ENCODE measurements around the gene USP47.

USP47 gene, protein sequence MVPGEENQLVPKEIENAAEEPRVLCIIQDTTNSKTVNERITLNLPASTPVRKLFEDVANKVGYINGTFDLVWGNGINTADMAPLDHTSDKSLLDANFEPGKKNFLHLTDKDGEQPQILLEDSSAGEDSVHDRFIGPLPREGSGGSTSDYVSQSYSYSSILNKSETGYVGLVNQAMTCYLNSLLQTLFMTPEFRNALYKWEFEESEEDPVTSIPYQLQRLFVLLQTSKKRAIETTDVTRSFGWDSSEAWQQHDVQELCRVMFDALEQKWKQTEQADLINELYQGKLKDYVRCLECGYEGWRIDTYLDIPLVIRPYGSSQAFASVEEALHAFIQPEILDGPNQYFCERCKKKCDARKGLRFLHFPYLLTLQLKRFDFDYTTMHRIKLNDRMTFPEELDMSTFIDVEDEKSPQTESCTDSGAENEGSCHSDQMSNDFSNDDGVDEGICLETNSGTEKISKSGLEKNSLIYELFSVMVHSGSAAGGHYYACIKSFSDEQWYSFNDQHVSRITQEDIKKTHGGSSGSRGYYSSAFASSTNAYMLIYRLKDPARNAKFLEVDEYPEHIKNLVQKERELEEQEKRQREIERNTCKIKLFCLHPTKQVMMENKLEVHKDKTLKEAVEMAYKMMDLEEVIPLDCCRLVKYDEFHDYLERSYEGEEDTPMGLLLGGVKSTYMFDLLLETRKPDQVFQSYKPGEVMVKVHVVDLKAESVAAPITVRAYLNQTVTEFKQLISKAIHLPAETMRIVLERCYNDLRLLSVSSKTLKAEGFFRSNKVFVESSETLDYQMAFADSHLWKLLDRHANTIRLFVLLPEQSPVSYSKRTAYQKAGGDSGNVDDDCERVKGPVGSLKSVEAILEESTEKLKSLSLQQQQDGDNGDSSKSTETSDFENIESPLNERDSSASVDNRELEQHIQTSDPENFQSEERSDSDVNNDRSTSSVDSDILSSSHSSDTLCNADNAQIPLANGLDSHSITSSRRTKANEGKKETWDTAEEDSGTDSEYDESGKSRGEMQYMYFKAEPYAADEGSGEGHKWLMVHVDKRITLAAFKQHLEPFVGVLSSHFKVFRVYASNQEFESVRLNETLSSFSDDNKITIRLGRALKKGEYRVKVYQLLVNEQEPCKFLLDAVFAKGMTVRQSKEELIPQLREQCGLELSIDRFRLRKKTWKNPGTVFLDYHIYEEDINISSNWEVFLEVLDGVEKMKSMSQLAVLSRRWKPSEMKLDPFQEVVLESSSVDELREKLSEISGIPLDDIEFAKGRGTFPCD (N-terminal part only)

DNA sequence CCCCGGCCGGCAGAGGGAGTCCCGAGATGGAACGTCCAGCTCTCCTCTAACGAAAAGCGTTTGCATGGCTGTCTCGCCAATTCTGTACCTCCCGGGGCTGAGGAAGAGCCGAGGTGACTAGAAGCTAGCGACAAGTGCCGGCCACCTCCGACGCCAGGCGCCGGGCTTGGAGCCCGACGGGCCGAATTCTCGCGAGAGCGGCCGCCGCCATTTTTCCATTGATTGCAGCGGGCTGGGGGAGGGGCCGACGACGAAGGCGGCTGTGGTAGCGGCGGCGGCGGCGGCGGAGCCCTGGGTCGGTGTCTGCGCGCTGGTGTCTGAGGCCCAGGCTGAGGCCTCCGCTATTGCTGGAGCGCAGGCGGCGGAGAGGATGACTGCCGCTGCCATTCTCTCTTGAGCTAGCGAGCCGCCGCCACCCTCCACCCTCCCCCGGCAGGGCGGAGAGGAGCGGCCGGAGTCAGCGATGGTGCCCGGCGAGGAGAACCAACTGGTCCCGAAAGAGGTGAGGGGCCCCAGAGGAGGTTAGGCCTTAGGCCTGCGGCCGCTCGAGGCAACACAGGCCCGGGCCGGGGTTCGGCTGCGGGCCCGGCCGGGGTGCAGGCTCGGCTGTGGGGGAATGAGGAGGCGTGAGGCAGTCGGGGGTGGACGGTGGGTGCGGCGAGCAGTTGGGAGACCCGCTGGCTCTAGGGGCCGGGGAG lies at the start of gene USP47:
TSS of gene USP47 (plus strand) at position 250 of the 698 bp plus-strand sequence. CDS start at position 464, 214 bp downstream.
- DNase-seq (ENCODE audit: low read depth) = peak; percentile 89

DNA sequence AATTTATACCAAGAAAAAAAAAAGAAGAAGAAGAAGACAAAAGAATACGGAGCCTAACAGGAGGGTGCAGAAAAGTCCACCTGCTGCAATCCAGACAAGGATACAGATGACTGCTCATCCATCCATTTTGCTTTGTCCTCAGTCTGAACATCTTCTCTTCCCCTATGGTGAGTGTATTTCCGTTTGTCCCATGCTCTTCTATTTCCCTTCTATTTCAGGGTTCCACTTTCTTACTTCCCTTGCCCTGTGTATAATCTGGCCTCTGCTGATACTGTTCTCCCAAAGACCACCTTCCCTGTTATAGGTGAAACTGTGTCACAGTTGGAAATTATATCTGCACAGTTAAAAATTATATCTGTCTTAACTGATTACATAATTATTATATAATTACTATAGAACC lies 48.7 kb upstream of the USP47 start:
- no peak for DNase-seq (ENCODE audit: low read depth)

DNA sequence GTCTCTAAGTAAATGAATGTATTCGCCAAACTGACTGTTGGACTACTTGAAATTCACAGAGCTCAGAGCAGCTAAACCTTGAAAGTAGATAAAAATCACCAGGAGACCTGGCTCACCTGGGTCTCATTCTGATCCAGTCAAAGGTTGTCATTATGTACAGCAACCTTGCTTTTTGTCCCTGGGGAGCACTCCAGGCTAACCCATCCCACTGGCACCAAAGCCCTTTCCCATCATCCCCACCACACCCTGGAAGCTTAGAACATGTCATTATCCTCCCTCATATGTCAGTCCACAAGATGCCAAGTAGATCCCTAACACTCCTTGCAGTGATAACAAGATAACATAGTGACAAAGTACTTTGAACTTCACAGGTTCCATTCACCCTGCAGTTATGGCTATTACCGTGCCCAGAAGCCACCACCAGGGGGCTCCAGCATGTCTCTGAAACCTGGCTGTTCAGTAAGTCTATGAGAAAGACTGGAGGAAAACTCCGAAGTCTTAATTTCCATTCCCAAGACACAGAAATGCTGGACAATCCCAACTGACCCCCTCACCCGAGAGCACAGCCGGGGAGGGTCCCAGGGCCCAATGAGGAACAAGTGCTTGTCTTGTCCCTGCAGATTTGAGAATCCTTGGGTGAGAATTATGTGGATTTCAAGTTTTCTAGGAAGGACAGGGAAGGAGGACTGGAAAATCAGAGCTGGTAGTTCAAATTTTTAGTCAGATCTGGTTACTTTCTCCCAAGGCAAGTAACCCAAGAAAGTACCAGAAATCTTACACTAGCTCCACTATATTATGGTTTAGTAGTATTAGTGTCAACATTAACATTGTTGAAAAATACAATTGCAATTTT lies 43.0 kb upstream of the USP47 start:
- peak; percentile 48 for DNase-seq (ENCODE audit: low read depth)

DNA sequence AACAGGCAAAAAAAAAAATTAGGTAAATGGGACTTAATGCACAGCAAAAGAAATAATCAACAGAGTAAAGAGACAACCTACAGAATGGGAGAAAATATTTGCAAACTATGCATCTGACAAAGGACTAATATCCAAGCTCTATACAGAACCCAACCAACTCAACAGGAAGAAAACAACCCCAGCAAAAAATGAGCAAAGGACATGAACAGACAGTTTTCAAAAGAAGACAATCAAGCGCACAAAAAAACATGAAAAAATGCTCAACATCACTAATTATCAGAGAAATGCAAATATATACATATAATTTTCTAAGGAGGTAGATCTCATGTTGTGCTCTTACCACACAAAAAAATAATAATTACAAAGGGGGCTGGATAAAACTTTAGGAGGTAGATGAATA lies 36.5 kb upstream of the USP47 start:
- DNase-seq (ENCODE audit: low read depth) = no peak

DNA sequence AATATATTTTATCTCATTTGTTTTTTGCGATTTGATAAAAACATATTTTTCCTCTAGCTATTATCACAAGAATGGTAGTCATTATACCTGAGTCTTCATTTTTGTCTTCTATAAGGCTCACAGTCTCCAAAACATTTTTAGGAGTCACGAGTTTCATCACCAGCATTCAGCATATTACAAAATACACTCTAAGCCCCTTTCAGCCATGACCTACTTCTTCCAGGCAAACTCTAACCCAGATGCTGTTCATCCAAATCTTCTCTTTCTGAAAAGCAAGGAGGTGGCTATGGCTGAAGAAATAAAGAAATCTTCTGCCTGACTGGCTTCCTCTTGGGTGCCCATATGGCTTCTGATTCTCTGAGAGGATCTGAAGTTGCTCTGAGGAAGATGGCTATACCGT lies 35.7 kb upstream of the USP47 start:
- DNase-seq (ENCODE audit: low read depth) = no peak

DNA sequence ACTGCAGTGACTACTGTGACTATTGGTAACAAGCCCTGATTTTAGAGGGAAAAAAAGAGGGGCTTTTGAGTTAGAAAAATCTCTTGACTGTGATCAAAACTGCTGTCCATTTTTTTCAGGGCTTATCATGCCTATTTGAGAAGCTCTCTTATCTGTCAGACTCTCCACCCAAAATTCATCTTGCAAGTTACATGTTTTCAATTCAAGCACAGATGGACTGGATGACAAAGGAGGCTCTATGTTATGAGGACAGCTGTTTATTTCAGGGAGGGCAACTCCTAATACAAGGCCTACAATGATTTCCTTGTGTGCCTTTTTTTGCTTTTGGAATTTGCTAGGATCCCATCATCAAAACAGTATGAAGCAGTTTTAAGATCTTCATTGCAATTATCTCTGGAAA lies 35.2 kb upstream of the USP47 start:
- no peak for DNase-seq (ENCODE audit: low read depth)

DNA sequence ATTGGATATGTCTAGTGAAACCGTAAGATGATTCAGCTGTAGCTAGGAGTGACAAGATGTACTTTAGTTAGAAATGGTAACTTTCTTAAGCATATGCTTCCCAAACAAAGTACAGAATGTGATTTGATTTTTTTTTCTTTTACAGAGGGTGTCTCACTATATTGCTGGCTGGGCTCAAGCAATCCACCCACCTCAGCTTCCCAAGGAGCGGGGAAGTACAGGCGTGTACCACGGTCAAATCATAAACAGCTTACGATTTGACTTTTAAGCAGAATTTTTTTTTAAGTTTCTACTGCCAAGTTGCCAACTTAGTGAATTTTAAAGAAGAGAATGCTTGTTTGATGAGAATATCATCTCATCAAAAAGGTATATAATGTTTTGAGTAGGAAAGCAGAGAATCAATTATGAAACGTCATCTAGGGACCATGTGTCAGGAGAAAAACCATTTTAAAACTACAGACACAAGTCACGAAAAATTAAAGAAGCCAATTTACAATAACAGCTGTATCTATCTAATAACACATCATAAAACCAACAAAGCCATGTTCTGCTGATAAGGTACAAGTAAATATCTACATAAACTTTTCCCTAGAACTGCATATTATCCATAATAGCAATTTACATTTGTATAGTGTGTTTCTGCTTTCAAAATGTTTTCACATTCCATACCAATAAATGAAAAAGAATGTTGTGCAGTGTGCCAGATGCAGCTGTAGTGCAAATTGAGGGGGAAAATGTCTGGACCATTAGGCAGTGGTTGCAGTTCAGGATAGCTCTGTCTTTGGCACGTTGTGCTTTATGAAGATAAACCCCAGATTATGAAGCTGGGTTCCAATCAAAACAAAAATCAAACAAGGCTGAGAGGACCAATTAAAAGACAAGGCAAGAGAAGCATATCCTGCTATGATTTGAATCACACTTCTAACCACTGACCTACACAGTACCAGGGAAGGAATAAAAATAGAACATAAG lies 33.7 kb upstream of the USP47 start:
- DNase-seq (ENCODE audit: low read depth) = no peak

DNA sequence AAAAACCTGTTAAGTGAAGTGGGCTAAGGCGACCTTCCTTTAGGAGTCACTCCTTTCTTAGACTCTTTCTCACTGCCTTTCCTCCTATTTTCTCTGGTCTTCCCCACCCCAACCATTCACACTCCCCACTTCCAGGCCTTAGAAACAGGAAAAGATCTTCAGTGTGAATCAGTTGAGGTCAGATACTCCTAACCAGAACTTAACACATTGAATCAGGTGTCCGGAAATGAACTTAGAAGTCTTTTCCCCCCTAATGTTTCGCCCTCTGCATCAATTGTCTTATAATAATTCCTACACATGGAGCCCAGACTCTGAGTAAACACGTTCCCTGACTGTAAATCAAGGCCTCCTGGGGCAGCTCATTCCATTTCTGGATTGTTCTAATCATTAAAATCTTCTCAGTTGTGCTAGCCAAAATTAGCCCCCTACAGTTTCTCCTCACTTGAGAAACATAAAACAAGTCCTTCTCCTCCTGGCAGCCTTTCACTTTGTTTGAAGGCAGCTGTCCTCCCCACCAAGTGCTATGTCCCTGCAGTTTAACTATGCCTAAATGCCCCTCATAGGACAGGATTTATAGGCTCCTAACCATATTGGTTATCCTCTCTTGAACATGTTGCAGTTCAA lies 32.7 kb upstream of the USP47 start:
- DNase-seq (ENCODE audit: low read depth) = no peak

DNA sequence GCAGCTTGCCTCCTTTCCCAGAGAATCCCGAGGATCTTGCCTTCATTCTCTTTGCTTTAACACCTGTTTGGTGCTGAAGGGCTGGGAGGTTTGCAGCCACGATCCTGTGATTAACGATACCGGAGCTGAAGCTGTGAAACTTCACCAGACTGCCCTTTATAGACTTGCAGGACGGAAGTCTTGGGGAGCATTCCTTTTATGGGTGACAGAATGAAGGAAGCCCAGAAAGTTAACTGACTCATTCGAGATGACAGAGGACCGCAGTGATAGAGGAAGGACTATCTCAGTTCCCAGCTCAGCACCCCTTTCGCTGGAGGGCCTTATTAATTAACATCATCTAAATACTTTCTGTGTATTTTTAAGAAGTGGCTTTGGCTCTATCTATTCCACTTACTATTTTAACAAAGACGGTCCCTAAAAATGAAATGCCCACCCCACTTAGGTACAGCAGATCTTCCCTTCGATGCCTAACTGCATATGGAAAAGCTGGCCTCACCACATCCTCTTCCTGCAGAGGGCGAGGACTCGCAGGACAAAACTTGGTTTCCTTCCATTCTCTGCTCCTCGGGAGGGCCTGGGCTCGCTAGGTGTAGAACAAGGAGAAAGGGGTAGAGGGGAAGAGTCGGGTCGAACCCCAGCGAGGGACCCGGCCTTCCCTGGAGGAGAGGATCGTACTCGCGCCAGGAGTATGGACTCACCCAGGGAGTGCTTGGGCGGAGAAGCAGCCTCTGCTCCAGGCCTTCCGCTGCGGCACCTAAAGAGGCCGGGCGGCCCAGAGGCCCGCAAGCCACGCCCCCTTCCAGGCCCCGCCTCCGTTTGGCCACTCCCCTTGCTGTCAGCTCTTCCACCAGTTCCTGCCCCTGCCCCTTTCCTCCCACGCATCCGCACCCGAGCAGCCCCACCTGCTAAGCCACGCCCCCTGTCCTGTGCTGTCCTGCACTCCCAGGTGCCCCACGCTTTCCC lies 30.7 kb upstream of the USP47 start:
- DNase-seq (ENCODE audit: low read depth) = no peak

DNA sequence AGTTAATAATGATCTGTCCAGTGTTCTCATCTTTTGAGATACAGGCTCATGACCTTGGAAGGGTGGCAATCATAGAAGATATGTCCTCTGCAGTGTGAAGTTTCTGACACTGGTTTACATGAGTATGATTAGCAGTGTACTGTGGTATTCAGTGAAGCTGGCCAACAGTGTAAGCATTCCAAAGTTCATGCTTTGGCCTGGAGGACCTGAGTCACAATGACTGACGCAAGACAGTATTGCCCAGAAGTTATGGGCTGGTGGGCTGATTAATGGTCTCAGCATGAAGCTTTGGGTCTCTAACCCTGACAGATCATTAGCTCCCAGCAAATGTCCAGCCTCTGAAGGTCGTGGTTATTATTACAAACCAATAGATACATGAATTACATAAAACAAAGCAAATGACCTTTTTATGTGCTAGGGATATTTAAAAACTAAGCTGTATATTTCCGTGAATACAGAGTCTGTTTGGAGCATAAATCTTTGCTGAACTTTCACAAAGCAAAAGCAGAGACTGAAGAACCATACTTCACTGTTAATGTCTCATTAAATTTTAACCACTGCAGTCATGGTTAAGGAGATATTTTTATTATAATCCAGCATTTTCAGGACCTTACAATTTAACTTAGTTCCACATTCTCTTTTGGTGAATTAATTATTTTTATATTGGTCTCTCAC lies 28.3 kb upstream of the USP47 start:
- DNase-seq (ENCODE audit: low read depth) = no peak

DNA sequence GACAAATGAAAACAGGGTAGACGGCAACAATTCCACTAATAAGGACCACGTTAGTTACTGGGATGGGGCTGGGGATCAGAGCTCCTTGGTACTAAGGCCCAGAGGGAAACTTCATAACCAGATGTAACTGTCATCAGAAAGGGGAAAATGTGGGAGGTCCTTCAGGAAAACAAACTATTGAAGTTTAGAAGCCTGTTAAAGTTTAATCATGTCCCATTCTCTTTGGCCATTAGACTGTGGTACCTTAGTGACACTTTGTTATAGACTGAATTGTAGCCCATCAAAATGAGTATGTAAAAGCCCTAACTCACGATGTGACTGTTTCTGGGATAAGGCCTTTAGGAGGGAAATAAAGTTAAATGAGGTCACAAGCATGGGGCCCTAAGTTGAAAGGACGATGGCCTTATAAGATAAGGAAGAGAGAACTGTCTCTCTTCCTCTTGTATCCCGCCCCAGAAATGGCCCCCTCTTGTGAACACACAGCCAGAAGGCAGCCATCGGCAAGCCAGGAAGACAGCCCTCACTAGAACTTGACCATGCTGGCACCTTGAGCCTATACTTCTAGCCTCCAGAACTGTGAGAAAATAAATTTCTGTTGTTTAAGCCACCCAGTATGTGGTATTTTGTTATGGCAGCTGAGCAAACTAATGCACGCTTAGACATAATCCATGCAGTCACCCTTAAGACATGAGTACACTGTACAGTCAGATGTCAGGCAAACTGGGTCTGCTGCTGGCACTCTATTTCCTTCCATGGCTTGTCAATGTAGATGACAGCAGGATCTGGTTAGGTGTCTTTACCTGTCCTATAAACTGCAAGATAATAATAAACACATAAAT lies 26.9 kb upstream of the USP47 start:
- DNase-seq (ENCODE audit: low read depth) = no peak

DNA sequence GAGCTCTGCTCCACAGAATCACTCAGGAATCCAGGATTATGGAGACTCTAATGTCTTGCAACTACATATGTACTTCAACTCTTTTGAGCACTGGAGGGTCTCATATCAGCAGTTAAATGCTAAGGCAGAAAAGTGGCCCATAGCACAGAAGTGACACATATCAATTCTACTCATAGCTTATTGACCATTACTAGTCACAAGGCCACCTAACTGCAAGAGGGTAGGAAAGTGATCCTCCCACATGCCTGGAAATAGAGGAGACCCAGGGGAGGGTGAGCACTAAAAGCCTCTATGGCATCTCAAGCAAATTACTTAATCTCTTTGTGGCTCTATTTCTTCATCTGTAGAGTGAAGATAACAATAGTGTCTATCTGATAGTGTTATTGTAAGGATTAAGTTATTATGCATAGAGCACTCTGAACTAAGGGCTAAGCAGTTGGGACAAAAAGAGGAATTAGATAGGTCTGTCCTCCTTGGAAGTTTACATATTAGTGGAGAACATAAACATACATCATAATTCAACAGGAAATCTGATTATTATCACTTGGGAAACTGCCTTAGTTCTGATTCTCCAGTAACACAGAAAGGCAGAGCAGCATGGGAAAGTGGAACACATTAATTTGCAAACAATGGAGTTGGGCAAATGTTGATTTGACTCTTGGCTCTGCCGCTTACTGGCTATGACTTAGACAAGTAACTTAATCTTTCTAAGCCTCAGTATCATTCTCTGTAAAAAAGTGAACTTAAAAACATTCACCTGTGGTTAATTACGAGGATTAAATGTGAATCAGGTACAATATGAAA lies 25.1 kb upstream of the USP47 start:
- DNase-seq (ENCODE audit: low read depth) = no peak

DNA sequence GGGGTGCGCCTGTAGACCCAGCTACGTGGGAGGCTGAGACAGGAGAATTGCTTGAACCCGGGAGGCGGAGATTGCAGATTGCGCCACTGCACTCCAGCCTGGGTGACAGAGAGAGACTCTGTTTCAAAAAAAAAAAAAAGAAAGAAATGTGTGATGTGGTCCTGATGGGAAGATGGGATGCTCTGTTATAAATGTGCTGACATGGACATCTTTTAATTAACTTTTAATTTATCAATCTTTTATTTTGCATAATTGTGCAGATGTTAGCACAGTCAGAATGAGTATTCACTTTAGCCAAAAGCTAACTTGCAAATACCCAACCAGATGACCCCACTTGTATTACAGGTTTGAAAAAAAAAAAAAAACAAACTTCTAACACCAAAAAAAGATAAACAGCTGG lies 23.8 kb upstream of the USP47 start:
- DNase-seq (ENCODE audit: low read depth) = no peak

DNA sequence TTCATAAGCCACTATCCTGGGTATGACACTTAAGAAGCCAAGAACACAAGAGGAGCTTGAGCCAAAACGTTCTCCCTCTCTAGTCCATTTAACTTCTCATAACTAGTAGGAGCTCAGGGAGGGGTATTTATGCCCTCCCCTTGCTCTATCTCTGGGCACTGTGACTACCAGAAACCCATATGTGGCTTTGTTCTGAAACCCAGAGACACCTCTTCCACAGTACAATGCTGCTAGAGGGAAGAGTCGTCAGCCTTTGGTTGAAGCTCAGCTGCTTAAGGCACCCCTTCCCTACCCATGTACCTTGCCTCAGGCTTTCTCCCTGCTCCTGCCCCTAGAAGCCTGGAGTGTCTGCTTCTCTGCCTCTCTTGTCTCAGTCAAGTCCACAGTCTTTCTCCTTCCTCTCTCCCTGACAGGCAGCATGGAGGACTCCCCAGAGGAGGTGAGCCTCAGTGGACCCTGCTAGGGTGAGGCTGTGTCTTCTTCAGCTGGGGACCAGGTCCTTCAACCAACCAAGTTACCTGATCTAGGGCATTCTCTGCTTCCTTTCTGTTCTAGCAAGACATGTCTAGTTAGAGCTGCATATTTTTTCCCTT lies 23.1 kb upstream of the USP47 start:
- no peak for DNase-seq (ENCODE audit: low read depth)

DNA sequence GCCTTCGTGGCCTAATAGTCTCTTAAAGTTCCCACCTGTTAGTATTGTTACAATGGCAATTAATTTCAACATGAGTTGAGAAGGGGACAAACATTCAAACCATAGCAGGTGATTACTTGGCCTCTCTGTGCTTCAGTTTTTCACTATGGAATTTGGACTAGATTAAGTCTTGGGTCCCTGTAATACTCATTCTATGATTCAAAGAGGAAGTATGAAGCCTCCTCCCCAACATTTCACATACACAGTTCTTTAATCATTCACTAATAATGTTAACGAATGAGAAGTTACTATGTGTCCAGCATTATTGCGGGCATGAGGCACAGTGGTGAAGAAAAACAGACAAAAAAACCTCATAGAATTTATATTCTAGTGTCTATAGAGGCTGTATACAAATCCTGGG lies 19.9 kb upstream of the USP47 start:
- no peak for DNase-seq (ENCODE audit: low read depth)
